GM19023 (cell line): ENCODE results near the gene APEH.
A peak's percentile ranks its signal among the peaks of the same experiment; 100 is the strongest.
"Not testable (repeated sequence)": the region's sequence is repeated elsewhere in the genome, so short reads cannot be mapped to it uniquely, and the experiment has no call there.

ENCODE experiments used
- ATAC-seq: cut with Tn5 transposase; IDR thresholded peaks from one replicate; pipeline ENCODE4 v1.9.1; 2021; ENCODE audit warnings: mild to moderate bottlenecking, moderate library complexity; ENCODE audit not compliant: unreplicated experiment

The APEH gene

DNA sequence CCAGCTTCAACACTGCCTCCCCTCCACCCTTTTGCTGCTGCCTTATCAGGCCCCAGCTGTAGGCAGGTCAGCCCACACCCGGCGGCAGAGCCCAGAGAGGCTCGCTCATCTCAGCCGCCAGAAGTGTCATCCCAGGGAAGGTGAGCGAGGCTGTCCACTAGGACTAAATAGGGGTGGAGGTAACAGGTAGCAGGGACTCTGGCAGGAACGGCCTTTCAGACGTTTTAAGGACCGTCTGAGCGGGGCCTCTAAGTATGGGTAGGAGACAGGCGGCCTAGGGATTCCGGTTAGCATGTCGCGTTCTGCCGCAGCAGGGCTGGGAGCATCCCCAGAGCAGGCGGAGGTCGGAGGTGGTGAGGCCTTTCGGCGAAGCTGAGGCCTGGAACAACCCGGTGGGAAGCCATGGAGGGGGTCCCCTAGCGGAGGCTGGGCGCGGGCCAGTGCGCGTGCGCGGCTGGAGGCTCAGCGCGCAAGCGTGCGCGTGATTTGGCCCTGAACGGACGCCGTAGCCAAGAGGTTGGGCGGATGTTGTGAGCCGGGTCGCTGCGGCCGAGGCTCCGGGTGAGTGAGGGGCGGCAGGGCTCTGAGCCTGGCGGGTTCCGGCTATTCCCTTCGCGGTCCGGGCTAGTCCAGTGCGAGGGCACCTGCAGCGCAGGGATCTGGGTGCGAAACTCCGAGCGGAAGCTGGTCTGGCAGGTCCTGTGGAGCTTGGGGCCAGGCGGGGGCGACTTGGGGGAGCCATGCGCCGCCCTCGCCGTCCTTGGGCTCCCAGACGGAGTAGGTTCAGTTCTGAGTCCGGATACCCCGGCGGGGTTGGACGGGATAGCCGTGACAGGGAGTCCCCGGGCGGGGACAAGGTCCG, 15.1 kb downstream of the APEH start, which contains the start of the genes MST1 and RNF123:
TSS of gene MST1 (minus strand) at position 429 of the 862 bp plus-strand sequence. CDS start 783 bp downstream, outside the sequence.
TSS of gene RNF123 (plus strand) at position 512 of the 862 bp plus-strand sequence. CDS start 1,609 bp downstream, outside the sequence.
- ATAC-seq: peak; percentile 60

DNA sequence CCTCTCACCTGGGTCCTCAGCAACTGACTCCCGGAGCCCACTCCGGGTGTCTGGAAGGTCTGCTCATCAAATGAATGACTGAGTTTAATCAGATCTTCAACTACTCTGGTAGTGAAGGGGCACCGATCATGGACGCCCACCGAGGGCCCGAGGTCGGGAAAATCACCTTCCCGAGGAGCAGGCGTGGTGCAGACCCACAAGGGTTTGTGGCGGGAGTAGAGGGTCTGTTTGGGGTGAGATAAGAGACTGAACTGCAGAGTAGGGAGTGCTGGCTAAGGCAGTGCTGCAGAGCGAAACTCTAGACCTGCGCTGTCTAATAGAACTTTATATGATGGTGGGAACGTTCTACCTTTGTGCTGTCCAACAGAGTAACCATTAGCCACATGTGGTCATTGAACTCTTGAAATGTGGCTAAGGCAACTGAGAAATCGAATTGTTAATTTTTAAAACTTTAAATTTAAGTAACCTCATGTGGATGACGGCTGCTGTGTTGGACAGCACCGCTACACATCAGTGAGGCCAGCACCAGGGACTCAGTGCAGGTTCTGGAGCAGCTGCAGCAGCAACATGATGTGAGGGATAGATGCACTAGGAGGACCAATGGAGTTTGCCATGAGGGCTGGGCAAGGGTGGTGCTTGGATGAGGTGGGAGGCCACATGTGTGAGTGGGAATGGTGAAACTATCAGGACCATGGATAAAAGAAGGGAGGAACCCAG, 15.9 kb downstream of the APEH start:
- not testable (repeated sequence) for ATAC-seq

DNA sequence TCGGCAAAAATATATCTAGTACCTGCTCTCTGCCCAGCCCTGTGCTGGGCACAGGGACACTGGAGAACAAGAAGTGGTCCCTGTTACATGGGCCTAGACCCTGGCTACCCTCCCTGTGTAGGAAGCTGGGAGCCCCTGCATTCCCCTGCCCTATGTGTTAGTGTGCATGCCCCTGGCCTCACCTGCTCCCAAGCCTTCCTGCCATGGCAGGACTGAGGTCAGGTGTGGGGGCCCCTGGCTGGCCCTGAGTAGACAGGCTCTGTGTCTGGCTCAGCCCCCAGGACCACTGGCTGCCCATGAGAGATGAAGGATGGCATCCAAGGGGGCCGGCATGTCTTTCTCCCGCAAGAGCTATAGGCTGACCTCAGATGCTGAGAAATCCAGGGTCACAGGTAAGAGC, 16.7 kb downstream of the APEH start:
- ATAC-seq: not testable (repeated sequence)

DNA sequence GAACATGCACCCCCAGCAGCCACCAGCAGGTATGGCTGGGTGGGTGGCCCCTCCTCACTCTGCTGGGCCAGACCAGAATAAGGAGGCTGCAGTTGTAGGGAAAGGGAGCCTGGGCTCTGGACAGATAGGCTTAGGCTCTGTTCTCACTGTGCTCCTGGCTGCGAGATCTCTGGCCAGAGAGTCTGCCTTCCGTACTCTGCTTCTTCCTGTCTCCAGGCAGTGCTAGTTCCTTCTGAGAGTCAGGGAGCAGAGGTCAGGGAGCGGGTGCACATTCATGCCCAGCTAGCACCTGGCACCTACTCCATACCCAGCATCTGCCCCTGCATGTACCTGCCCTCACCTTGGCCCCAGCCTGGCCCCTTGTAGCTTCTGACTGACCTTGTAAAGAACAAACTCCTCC, 17.3 kb downstream of the APEH start:
- ATAC-seq: not testable (repeated sequence)

DNA sequence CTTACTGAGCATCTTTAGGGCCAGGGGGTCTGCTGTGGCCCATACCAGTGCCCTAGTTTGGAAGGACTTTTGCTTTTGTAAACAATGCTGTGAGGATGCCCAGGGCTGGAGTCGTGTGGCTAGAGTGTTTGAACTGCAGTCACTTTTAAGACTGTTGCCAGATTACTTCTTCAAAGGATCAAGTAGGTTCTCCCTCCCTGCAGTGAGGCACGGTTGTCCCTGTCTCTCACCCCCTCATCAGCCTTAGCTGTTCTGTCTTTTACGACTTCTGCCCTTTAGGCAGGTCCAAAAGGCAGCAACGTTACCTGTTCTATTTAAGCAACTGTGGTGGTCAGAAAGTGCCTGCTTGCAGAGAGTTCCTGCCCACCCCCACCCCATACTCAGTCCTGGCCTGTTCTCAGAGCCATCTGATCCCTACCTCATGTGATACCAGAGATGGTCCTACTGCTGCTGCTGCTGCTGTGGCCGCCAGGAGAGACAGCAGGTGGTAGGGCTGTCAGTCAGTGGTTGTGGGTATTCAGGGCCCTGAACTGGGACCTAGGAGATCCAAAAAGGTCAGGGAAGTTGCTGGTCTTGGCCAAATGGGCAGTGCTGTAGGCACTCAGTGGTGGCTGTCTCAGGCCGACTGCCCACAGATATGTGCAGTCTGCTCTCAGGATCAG, 20.4 kb downstream of the APEH start:
- ATAC-seq: not testable (repeated sequence)

DNA sequence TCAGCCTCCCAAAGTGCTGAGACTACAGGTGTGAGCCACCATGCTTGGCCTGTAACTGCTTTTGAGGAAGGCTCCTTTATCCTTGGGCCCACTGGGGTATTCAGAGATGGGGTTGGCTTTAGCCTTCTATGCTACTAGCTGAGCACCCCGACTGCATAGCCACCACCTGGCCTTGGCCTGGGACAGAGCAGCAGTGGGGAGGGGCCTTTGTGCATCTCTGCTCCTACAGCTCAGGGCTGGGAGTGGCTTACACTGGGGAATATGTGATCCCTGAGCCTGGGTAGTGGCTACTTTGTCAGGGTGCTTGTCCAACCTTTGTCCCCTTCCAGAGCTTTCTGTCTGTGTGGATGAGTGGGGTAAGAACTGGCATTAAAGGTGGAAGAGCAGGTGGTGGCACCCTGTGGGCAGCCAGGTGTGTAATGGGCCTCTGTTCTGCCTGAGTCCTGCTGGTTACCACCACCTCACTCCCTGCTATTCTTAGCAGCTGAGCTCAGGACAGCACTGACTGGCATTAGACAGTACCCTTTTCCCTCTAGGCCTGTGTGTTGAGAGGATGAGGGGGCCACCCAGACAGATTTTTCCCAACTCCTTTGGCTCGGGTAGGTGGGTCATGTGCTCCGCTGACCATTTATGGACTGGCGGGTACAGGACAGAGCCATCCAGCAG, 21.3 kb downstream of the APEH start:
- ATAC-seq: not testable (repeated sequence)

GRCh38 chr3:49699281-49699979, 25.3 kb downstream of the APEH start:
- ATAC-seq: no peak

- ATAC-seq: no peak
Observed at GRCh38 chr3:49700014-49700413, 25.9 kb downstream of the APEH start.

- no peak for ATAC-seq
Observed at GRCh38 chr3:49700453-49701128, 26.4 kb downstream of the APEH start.

DNA sequence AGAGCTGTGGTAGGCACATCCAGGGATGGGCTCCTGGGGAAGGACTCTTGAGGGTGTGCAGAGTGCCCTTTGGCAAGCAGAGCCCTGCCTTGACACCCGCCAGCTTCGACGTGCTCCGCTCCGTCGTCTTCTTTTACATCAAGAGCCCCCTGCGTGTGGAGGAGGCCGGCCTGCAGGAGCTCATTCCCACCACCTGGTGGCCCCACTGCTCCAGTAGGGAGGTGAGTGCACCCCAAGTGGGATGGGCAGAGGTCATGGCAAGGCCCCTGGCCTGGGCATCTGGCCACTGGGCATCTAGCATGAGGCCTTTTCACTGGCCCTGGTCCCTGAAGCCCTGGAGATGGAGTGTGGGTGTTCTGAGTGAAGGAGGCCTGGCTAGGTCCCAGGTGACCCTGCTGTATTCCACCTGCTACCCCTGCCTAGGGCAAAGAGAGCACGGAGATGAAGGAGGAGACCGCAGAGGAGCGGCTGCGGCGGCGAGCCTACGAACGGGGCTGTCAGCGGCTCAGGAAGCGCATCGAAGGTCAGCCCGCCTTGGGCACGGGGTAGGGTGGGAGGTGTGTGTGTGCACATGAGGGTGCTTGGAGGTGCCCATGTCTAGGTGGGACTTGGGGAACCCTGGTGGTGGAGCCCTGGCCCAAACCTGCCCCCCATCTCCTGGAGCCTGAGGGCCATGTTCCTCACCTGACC, 27.4 kb downstream of the APEH start:
- no peak for ATAC-seq

- no peak for ATAC-seq
Observed at GRCh38 chr3:49702672-49703071, 28.5 kb downstream of the APEH start.

DNA sequence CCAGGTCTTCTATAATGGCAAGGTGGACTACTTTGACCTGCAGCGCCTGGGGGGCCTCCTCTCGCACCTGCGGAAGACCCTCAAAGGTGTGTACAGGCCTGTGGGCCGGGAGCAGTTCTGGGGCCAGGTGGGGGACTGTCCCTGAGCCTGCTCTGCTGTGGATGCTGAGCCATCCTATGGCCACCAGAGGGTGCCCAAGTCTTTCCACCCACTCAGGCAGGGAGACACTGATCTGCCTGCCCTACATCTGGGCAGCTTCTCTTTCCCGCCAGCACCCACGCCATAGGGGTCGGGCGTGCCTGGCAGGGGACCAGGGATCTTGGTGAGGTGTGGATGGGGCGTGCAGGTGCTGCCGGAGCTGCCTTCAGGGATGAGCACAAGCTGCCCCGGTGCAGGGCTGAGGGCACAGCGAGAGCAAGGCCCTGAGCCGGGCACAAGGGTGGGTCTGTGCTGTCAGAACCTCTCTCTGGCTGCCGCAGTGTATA, 29.3 kb downstream of the APEH start:
- no peak for ATAC-seq

DNA sequence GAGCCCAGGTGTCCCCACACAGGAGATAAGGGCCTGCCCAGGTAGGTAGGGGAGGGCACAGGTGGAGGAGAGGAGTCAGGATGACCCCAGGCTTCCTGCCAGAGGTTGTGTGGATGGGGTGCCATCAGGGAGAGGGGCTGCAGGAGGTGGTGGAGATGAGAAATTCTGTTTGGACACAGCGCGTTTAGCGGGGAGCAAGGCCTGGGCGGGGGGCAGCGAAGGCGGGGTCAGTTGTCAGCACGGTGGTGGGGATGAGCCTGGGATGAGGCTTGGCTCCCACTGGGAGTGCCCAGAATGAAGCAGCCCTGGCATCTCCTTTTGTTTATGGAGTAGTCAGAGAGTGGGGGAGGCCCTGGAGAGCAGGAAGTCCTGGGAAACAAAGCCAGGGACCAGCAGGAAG, 29.8 kb downstream of the APEH start:
- ATAC-seq: no peak

GRCh38 chr3:49704629-49705028, 30.5 kb downstream of the APEH start:
- ATAC-seq: no peak

- no peak for ATAC-seq
Observed at GRCh38 chr3:49705390-49705960, 31.3 kb downstream of the APEH start.

DNA sequence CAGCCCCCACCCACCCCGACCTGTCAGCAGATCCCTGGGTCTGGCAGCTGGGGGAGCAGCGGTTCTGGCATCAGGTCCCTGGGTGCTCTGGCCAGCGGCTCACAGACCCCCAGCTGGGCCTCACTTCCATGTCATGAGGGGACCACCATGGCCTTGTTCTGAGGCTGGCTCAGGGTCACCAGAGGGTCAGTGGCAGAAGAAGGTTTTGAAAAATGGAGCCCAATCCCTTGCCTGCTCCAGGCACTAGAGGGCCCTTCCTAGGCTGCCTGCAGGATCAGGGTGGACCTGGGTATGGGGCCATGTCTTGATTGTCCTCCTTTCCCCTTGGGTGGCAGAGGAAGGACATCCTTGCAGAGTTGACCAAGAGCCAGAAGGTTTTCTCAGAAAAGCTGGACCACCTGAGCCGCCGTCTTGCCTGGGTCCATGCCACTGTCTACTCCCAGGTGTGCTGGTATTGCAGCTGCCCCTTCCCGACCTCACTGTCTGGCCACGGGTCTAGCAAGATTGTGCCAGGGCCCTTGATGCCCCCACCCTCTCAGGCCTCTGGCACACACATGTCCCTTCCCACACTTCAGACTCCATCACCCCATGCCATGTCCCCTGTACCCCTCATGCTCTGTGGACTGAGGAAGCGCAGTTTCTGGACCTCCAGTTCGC, 32.4 kb downstream of the APEH start:
- ATAC-seq: no peak

GRCh38 chr3:49707113-49707480, 32.9 kb downstream of the APEH start:
- no peak for ATAC-seq

- no peak for ATAC-seq
Observed at GRCh38 chr3:49709852-49710251, 35.7 kb downstream of the APEH start.
